Mononuclear cell (primary cell): ENCODE results near the gene GTPBP4. TPM values are rescaled to one million over a fixed set of nuclear protein-coding genes. Genes with fewer than 3 reads are reported as not detected.
A peak's percentile ranks its signal among the peaks of the same experiment; 100 is the strongest.

Experiments used
- H3K27me3 ChIP-seq: 2 replicates; pipeline ENCODE4 v1.6.0; 2011; ENCODE audit warnings: low read length, control low read depth; ENCODE audit not compliant: insufficient read depth
- H3K4me1 ChIP-seq: 2 replicates; pipeline ENCODE4 v1.5.1; 2011; ENCODE audit warnings: mild to moderate bottlenecking, low read length, control low read depth; ENCODE audit not compliant: insufficient read depth
- H3K4me3 ChIP-seq: 2 replicates; pipeline ENCODE4 v1.5.1; 2011; ENCODE audit warnings: mild to moderate bottlenecking, low read length, moderate library complexity
- H3K9me3 ChIP-seq: 2 replicates; pipeline ENCODE4 v1.5.1; 2011; ENCODE audit warnings: low read depth, mild to moderate bottlenecking, control low read depth, low read length
- total RNA-seq: library from RNA; depleted of rRNA; stranded (reverse); fragments of >200 nt; gene quantifications from one replicate; pipeline ENCODE4 v1.2.3, GENCODE V29; 2012

Gene GTPBP4
- 42.3 TPM for total RNA-seq

DNA sequence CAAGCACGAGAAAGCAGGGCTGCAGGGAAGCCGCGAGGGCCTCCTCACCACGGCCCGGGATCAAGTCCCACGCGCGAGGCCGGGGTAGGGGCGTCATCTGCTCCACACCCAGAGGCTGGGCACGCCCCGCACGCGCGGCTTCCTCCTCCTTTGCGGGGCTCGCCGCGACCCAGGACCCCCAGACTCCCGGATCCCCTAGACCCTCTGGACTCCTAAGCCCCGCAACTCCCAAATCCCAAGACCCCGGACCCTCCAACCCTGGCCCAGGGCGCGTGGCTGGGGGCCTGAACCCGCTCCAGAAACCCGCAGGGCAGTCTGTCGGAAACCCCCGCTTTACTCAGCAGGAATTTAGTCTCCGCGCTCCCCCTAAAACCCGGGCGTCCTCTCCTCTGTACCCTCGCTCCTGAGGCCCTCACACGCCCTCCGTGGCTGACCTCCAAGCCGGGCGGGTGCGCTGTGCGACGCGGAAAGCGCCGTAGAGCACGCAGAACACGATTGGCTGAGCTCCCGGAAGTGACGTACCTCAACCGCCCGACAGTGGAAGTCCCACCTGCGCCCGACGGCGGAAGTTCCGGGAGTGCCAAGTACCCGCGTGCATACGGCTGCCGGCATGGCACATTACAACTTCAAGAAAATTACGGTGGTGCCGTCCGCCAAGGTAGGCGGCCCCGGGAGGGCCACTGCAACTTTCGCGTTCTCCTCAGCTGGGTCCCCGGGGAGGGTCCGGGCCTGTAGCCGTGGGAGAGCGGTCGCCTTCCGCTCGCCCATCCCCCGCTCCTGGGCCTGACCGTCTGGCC lies at the start of gene GTPBP4:
Gene GTPBP4, plus strand, starts transcription at position 565 of the 797 bp plus-strand sequence. Its CDS starts 46 bp downstream, at position 611.
- Histone ChIP-seq H3K4me1 (peaks cover 27% of the 10 kb centered on the region), H3K27me3 (no peaks in the 10 kb centered on the region), H3K4me3 (peak within 1 kb of the TSS; percentile 99), H3K9me3 (no peaks in the 10 kb centered on the region)

DNA sequence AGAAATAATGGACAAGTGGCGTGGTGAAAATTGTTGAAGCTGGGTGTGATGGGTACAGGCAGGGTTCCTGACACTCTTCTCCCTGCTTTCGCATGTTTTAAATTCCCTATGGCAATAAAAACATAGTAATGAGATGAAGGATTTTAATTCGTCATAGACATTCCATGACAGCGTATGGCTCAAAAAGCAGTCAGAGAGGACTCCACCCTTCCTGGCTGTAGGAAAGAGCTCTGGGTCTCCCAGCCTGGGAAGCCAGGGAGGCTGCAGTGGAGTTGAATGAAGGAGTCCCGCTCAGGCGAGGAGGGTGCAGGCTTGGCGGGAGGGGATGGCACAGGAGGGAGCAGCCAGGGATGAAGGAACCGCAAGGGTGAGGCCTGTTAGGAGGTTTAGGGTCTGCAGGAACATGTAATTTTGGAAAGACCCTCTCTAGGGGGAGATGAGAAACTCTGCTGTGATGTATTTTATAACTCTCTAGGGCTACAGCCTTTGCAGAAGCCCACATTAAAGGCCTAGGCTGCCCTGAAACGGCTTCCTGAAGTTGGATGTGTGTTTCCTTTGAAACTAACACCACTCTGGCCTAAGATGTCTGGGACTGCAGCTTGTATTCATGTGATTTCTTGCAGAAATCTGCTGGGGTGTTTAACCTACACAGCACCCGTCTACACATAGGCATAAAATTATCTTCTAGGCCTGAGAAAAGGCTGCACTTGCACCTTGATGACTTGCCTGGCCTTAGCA lies 49.1 kb upstream of the GTPBP4 start:
- Histone ChIP-seq H3K9me3 (no peaks in the 10 kb centered on the region), H3K4me1 (peaks cover 12% of the 10 kb centered on the region), H3K4me3 (no peak overlapping the region), H3K27me3 (no peaks in the 10 kb centered on the region)

DNA sequence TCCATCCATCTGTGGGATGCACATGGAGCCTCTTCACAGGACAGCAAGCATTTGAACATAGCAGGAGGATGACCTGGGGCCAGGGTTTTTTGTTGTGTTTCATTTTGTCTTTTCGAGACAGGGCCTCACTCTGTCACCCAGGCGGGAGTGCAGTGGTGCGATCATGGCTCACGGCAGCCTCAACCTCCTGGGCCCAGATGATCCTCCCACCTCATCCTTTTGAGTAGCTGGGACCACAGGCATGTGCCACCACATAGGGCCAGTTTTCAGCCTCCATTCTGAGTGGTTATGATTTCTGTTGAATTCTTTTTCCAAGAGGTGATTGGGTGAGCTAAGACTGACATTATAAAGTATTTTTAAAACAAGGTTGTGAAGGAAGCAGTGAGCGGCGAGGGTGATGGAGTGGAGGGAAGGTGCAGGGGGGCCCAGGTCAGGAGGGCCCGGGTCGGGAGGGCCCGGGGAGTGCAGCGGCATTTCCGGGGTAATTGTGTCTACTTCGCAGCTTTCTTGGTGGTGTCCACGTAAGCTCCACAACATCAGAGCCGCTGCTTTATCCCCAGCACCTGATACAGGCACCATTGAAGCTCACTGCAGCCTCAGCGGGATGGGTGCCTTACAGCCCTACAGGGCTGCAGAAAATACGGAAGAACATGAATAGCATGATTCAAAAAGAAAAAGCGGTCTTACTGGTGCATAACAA lies 44.8 kb upstream of the GTPBP4 start:
- Histone ChIP-seq H3K4me3 (no peak overlapping the region), H3K4me1 (peaks cover 25% of the 10 kb centered on the region), H3K27me3 (no peaks in the 10 kb centered on the region), H3K9me3 (no peaks in the 10 kb centered on the region)

DNA sequence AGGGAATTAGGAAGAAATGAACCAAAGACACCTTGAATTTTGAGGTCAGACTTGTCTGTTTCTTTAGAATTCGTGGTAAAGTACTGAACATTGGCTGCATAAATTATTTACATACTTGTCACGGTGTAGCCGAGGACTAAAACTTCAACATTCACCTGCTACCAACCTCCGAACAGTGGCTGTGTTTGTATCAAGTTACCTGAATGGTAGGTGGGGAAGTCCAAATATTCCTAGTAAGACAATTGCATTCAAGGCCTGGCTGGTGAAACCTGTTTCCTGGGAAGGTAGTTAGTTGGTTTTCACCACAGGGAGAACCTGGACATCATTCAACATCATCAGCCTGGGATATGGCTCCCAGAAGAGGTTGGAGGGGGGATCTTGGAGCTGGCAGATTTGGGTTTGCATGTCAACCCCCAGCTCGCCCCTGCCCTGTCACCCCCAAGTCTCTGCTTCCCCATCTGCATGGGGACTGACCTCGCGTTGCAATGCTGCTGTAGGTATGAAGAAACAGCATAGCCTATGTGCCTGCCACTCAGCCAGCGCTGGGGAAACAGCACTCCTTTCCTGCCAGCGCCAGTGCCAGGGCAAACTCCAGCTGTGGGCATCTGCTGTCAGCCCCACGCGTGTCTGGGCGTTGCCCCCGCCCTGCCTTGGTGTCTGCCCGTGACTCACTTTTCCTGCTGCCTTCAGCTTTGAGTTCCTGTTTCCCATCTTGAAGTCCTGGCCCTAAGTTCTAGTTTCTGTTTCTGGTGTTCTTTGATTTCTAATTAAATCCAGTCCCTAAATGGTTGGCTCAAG lies 44.0 kb upstream of the GTPBP4 start:
- Histone ChIP-seq H3K27me3 (no peaks in the 10 kb centered on the region), H3K9me3 (no peaks in the 10 kb centered on the region), H3K4me1 (peaks cover 21% of the 10 kb centered on the region), H3K4me3 (no peak overlapping the region)

DNA sequence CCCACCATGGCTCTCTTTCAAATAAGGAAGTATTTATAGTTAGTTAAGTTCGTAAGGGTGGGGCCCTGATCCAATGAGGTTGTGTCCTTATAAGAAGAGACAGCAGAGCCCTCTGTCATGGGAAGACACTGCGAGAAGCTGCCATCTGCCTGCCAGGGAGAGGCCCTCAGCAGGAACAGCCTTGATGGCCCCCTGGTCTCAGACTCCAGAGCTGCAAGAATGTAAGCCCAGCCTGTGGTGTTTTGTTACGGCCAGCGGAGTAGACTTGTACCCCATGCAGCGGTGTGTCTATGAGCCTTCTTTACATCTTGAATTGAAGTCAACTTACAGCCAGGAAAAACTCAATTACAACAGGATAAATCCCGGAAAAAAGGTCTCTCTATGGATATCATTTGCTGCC lies 42.5 kb upstream of the GTPBP4 start:
- Histone ChIP-seq H3K9me3 (no peaks in the 10 kb centered on the region), H3K4me3 (no peak overlapping the region), H3K4me1 (peaks cover 21% of the 10 kb centered on the region), H3K27me3 (no peaks in the 10 kb centered on the region)

DNA sequence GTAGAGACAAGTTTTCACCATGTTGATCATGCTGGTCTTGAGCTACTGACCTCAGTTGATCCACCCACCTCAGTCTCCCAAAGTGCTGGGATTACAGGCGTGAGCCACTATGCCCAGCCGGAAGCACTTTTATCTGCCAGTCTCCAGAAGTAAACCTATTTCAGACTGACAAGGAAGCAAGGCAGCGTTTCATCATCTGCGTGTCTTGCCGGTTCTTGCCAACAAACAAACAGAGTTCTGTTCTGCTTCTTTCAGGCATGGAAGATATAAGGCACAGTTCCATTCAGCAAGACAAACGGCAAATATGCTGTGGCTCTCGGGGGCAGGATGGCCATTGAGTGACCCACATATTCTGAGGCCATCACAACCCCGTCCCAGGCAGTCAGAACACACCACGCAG lies 41.2 kb upstream of the GTPBP4 start:
- no peaks in the 10 kb centered on the region for H3K27me3 ChIP-seq
- no peaks in the 10 kb centered on the region for H3K9me3 ChIP-seq
- no peak overlapping the region for H3K4me3 ChIP-seq
- peaks cover 21% of the 10 kb centered on the region for H3K4me1 ChIP-seq

DNA sequence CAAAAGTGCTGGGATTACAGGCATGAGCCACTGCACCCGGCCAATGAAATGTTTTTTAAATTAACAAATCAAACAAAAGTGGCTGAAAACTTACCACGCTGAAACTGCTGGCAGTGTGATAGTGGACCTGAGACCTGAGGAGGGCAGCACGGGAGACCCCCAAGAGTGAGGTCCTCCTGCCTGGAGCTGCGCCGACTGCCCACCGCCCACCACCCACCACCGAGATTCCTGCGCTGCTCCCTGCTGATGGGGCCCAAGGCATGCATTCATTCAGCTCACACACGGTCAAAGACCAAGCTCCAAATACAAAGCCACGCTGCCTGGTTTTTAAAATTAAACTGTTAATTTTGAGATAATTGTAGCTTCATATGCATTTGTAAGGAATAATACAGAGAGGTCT lies 40.4 kb upstream of the GTPBP4 start:
- Histone ChIP-seq H3K4me1 (peaks cover 21% of the 10 kb centered on the region), H3K27me3 (no peaks in the 10 kb centered on the region), H3K9me3 (no peaks in the 10 kb centered on the region), H3K4me3 (no peak overlapping the region)

DNA sequence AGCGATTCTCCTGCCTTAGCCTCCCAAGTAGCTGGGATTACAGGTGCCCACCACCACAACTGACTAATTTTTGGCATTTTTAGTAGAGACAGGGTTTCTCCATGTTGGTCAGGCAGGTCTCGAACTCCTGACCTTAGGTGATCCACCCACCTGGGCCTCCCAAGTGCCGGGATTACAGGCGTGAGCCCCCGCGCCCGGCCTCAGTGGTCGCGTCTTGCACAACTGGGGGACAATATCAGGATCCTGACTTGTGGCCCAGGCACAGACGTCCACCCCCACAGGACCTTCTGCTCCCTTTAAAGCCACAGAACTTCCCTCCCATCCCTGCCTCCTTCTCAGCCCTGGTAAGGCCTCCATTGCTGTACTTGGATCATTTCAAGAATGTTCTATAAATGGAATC lies 39.9 kb upstream of the GTPBP4 start:
- Histone ChIP-seq H3K9me3 (no peaks in the 10 kb centered on the region), H3K27me3 (no peaks in the 10 kb centered on the region), H3K4me1 (peaks cover 21% of the 10 kb centered on the region), H3K4me3 (no peak overlapping the region)

DNA sequence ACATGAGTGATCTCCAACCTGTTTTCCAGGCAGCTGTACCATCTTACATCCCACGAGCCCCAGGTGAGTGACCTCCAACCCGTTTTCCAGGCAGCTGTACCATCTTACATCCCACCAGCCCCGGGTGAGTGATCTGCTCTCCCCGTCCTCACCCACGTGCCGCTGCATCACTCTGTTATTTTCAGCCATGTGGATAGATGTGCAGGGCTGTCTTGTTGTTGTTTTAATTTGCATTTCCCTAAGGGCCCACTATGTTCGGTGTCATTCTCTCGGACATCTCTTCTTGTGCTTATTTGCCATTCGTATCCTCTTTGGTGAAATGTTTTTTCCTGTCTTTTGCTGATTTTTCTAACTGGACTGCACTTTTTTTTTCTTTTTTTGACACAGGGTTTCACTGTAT lies 38.8 kb upstream of the GTPBP4 start:
- H3K27me3 ChIP-seq = no peaks in the 10 kb centered on the region
- H3K4me1 ChIP-seq = peaks cover 10% of the 10 kb centered on the region
- H3K9me3 ChIP-seq = no peaks in the 10 kb centered on the region
- H3K4me3 ChIP-seq = no peak overlapping the region

DNA sequence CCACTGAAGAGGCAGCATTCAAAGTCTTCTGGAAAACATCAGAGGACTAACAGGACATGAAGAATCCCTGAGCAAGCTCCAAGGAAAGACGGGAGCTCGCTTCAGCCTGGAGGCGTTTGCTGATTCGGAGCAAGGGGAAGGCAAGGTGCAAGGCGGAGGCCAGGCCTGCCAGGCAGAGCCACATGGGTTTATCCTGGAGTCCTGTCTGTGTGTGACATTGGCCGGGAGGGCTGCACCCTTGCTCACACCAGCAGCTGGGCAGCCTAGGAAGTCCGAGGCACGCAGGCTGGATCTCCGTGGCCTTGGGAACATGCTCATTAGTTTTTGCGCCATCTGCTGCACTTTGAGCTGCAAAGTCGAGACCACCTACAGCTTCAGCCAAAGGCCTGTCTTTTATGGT lies 34.4 kb upstream of the GTPBP4 start:
- Histone ChIP-seq H3K27me3 (no peaks in the 10 kb centered on the region), H3K9me3 (no peaks in the 10 kb centered on the region), H3K4me1 (no peaks in the 10 kb centered on the region)

DNA sequence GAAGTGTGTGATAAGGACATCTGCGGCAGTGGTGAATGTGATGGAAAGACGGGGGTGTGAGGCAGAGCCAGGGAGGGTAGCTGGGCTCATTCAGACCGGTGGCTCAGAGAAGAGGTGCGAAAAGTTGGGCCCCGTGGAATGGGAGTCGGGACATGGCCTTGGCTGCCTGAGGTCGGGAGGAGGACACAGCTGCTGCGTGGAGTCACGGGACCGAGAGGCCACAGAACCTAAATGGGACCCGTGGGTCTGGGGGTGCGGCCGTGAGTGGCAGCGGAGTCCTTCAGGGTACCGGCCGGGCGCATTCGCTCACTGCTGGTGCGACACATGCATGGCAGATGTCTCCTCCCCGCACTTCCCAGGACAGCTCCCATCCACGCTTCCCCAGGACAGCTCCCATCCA lies 33.8 kb upstream of the GTPBP4 start:
- Histone ChIP-seq H3K4me3 (no peak overlapping the region), H3K27me3 (no peaks in the 10 kb centered on the region), H3K9me3 (no peaks in the 10 kb centered on the region), H3K4me1 (no peaks in the 10 kb centered on the region)

More for the DNA sequence above, 34.4 kb upstream of the GTPBP4 start:
- H3K4me3 ChIP-seq = no peak overlapping the region

DNA sequence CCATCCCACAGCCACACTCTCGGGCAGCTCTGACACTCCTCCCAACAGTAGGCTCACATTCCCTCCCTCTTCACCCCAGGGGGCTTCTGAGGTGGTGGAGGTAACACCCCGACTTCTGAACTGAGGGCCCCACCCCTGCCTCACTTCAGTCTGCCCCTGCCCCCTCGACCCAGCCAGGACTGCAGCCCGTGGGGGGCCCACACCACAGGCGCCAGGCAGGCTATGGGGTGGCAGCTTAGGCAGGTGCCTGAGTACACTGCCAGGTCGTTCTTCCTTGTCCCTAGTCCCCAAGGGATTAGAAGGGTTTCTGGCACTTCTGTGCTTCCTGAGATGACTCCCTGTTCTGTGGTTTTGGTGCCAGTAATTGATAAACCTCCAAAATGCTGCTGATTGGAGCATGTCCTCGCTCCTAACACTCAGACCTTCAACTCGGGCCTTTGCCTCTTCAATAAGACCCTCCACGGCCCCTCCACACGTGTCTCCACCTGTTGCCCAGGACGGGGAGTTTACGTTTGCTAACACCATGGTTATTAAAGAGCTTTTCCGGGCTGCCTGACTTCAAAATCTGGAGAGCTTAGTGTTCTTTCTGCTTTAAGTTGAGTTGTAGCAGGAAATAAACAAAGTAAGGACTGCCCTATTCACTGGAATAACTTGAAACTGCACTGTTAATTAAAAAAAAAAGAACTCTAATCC lies 33.0 kb upstream of the GTPBP4 start:
- no peak overlapping the region for H3K4me3 ChIP-seq
- no peaks in the 10 kb centered on the region for H3K4me1 ChIP-seq
- no peaks in the 10 kb centered on the region for H3K9me3 ChIP-seq
- H3K27me3 ChIP-seq = no peaks in the 10 kb centered on the region

DNA sequence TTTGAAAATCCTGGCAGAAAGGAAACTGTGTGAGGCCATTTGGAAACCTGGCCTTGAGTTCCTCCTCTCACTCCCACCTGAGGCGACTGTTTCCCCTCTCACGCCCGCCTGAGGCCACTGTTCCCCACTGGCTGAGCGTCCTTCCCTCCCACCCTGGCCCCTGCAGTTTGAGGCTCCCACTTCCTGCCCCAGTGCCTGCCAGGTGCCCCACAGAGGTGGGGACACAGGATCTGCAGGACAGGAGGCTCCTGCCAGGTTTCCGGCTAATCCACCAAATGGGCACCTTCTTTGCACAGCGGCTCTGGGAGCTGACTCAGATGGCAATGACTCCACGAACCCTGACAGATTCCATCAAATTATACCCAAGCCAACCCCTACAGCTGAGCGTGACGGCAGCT lies 32.4 kb upstream of the GTPBP4 start:
- no peaks in the 10 kb centered on the region for H3K4me1 ChIP-seq
- no peaks in the 10 kb centered on the region for H3K27me3 ChIP-seq
- H3K4me3 ChIP-seq = no peak overlapping the region
- no peaks in the 10 kb centered on the region for H3K9me3 ChIP-seq

DNA sequence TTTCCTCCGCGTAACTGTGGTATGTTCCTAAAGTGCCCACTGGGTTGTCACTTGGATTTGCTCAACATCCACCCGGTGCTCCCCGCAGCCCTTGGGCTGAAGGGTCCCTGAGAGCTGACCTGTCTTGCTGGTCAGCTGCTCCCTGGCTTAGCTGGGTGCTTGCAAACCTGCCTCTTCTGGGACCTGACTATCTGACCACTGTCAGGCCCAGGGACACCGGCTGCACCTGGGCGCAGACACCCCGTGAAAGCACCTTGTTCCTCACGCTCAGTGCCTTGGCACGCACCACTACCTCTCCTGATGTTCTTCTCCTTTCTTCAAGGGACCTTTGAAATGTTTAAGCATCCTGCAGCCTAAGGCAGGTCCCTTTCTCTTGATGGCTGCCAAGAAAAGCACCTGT lies 30.1 kb upstream of the GTPBP4 start:
- no peaks in the 10 kb centered on the region for H3K4me1 ChIP-seq
- H3K9me3 ChIP-seq = no peaks in the 10 kb centered on the region
- H3K4me3 ChIP-seq = no peak overlapping the region
- H3K27me3 ChIP-seq = no peaks in the 10 kb centered on the region
